Prostate gland (tissue), 2 donors: ENCODE measurements around the gene TPO.

Experiments
- POLR2A ChIP-seq: fragments of 450-650 bp; IDR thresholded peaks from one replicate; pipeline ENCODE4 v1.6.1; 2016; ENCODE audit warnings: antibody characterized with exemption, mild to moderate bottlenecking
- POLR2AphosphoS5 ChIP-seq: sonication (generic); formaldehyde crosslinking; IDR thresholded peaks from one replicate; pipeline ENCODE4 v1.6.1; 2017; ENCODE audit warnings: antibody characterized with exemption
- TF ChIP-seq, protein P1 (sequence below), 4 experiments: fragments of 200-600 bp in 2 of 4; fragments of 450-650 bp in 2 of 4; sonication (generic) in 2 of 4; IDR thresholded peaks; 1 replicate in 3 of 4; 2 replicates in 1 of 4; pipeline ENCODE4 v1.5.1; 2016 to 2019; ENCODE audit warnings: antibody characterized with exemption in 4 of 4, mild to moderate bottlenecking in 2 of 4, moderate library complexity in 2 of 4

DNA sequence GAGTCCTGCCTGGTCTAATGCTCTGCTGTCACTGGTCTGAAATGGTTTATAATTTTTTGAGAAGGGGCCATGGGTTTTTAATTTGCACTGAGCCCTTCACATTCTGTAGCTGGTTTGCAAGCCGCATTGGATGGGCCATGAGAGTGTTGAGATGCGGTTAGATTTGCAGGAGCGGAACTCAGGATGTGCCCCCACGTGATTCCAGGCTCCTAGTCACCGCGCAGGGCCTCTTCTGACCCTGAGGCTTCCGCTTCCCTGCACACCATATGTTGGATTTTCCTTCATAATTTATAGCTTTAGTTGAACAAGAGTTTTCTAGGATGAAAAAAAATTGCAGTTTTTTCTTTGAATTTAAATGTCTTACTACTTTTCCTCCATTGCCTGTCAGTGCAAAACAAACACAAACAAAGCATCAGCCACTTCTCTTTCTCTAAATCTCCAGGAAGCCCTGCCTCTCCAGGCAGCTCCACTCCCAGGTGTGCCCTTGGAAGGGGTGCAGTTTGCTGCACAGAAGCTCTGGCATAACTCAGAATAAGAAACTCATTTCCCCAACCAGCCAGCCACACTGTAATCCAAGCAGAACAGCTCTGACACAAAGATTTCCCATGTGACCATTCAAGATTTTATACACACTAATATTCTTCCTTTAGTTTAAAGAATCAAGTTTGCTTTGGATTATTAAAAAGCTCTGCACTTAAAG, 18.4 kb upstream of the TPO start:
- TF ChIP-seq POLR2A (no peak), POLR2AphosphoS5 (no peak)
- TF ChIP-seq, protein P1, sequence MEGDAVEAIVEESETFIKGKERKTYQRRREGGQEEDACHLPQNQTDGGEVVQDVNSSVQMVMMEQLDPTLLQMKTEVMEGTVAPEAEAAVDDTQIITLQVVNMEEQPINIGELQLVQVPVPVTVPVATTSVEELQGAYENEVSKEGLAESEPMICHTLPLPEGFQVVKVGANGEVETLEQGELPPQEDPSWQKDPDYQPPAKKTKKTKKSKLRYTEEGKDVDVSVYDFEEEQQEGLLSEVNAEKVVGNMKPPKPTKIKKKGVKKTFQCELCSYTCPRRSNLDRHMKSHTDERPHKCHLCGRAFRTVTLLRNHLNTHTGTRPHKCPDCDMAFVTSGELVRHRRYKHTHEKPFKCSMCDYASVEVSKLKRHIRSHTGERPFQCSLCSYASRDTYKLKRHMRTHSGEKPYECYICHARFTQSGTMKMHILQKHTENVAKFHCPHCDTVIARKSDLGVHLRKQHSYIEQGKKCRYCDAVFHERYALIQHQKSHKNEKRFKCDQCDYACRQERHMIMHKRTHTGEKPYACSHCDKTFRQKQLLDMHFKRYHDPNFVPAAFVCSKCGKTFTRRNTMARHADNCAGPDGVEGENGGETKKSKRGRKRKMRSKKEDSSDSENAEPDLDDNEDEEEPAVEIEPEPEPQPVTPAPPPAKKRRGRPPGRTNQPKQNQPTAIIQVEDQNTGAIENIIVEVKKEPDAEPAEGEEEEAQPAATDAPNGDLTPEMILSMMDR (IDR thresholded peaks at IDR 0.05) = no peak
